GM21717 (cell line): Measurements from ENCODE around the gene CRIM1.

Experiments used
- ATAC-seq: cut with Tn5 transposase; IDR thresholded peaks from one replicate; pipeline ENCODE4 v1.9.1; 2021; ENCODE audit warnings: mild to moderate bottlenecking, moderate library complexity; ENCODE audit not compliant: unreplicated experiment

CRIM1 gene

DNA sequence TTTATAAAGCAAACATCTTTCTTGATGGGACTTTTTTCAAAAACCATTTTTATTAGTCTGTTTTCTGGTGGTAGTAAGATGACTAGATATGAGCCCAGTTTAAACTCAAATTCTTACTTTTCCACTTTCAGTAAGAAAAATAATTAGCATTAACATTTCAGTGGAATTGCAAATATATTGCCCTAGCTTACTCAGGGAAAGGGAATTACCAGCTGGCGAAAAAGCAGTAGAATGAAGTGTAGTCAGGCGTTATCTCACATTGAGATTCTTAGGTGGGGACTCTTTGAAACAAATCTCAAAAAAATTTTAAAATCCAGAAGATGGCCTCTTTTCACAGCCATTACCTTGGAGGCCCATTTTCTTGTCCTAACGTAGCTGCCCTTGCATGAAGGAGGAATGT, 65.8 kb downstream of the CRIM1 start:
- ATAC-seq, result no peak

GRCh38 chr2:36423172-36423571, 67.6 kb downstream of the CRIM1 start:
- ATAC-seq, result no peak

DNA sequence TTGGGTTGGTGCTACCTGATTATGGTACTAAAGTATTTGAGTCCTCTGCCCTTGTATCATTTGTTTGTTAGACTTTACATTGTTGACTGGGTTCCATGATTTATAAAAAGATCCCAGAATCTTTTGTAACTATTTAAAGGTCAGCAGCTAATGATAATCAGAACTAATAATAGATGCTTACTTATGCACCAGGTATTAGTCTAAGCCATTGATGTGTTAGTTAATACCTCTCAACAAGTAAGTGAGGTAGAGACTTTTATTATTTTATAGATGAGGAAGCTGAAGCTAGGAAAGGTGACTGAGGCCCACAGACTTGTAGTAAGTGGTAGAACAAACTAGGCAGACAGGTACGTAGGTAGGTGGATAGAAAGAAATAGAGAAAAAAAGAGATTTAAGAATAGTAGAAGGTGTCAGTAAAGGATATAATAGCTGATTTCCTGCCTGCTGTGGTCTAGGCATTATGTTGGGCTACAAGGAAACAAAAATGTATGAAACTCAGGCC, 68.1 kb downstream of the CRIM1 start:
- ATAC-seq, result no peak

DNA sequence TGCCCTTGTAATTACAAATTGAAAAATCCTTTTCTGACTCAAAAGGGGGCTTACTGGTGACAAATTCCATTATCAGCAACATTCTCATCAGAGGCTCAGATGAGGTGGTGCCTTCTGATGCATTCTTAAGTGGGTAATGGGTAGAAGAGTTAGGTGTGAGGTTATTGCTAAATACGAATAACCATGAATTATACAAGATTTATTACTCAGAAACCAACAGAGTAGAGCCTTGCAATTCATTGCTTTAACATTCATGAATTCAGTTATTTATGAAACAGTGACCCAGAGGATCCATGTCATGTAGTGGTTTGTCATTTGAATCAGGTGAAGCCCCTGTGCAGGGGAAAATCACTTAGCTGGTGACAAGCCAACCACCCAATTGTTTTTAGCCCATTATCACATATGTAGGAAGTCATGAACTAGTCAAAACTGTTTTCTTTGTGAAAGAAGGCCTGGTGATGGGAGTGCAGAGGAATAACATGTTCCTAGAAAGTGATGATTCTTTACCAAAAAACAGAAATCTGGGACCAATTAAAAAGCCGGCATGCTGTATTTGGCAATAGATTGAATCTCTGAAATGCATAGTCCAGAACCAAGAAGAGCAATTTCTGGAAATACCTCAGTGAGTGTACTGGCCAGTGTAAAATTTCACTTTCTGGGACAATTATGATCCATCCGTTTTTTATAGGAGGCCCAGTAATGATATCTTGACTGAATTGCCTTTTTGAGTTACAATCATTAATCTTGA, 70.2 kb downstream of the CRIM1 start:
- no peak for ATAC-seq

DNA sequence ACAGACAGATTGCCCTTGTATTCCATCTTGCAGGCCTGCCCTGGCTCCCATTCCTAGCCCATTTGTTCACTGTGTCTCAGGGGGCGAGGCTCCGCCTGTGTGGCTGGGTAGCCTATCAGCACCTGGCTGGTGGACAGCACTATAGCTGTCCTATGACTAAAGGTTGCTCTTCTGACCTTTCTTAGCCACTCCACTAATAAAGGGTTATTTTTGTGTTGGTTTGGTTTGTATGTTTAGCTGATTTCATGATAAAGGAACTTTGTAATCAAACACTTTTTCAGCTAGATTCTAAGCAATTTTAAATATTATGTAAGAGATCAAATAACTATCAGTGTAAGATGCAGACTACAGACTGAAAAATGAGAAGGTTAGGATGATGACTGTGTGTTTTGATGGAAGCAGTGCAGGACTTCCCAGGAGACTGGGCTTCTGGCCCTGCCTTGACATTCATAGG, 72.2 kb downstream of the CRIM1 start:
- ATAC-seq, result no peak

DNA sequence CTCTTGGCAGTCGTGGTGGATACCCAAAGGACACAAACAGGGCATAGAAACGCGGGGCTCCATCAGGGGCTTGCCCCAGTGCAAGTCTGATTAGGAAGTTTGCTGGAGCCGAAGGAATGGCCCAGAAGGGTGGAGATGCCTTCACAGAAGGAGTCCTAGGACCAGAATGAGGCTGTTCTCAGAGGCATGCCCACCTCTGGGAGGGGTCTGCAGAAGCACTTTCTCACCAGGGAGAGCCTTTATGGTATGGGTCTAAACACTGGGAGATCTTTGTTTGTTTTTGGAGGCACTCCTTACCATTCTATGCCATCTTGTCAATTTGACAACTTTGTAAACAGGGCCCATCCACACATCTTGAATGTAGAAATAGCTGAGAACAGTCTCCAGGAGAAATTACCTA, 75.0 kb downstream of the CRIM1 start:
- no peak for ATAC-seq

GRCh38 chr2:36432479-36432878, 76.9 kb downstream of the CRIM1 start:
- no peak for ATAC-seq

- ATAC-seq, result no peak
Observed at GRCh38 chr2:36433311-36434217, 78.0 kb downstream of the CRIM1 start.

DNA sequence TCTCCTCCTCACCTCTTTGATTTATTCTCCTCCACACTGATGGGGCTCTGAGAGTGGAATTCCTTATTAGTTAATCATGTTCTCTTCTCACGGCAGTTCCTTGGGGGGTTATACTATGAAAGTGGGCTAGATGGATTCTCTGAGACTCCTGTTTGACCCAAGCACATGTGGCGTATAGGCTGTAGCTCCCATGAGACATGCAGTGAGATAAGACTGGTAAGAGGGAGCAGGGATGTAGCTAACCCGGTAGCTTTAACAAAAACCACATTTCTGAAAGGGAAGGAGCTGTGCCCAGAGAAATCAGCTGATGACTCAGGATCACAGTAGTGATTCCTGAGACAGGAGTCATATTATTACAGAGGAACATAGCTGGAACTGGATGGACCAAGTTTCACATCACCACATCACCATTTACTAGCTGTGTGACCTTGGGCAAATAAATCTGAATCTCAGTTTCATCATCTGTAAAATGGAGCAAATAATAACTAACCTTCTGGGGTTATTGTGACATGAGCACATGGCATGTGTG, 82.9 kb downstream of the CRIM1 start:
- ATAC-seq, result no peak

GRCh38 chr2:36439084-36439483, 83.5 kb downstream of the CRIM1 start:
- ATAC-seq, result no peak

DNA sequence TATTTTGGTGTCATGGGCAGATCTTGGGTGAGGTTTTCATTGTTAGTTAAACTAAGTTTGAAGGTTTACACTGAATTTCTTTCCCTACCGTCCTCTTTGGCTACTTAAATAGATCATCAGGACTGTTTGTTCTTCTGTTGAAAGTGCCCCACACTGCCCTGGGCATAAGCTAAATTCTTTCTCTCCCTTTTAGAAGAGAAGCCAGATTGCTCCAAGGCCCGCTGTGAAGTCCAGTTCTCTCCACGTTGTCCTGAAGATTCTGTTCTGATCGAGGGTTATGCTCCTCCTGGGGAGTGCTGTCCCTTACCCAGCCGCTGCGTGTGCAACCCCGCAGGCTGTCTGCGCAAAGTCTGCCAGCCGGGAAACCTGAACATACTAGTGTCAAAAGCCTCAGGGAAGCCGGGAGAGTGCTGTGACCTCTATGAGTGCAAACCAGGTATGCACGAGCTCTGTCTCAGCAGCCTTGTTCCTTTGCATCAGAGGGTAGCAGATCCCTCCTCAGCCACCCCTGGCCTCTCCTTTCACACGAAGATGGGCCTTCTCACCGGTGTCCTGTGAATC, 85.6 kb downstream of the CRIM1 start:
- no peak for ATAC-seq

- ATAC-seq, result no peak
Observed at GRCh38 chr2:36441816-36442215, 86.2 kb downstream of the CRIM1 start.

DNA sequence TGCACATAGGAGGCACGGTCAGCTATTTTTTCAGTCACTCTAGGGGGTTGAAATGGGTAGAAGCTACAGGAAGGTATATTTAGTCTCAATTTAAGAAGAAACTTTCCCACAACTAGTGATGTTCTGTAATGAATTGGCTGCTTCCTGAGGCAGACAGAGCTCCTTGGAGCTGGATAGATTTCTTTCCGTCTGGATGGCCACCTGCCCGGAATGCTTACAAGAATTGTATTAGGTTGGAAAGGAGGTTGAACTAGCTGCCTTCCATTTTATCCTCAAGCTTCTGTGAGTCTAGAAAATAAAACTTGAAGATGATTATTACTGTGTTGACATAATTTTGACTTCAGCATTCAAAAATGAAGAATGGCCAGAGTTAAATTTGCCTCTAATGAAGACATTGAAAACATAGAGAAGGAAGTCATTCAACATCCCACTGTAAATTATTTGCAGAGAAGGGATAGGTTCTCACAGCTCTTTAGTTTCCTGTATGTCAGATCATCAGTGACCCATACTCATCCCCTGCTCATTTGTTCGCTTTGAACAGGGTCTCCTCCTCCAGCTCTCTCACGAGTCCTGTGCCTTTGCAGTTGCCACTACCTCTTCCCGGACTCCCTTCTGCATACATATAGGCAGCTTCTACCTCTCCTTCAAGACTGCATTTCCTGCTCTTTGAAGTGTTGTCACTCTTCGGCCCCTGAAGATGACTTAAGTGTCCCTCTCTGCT, 88.8 kb downstream of the CRIM1 start:
- no peak for ATAC-seq

- no peak for ATAC-seq
Observed at GRCh38 chr2:36445185-36445866, 89.7 kb downstream of the CRIM1 start.

DNA sequence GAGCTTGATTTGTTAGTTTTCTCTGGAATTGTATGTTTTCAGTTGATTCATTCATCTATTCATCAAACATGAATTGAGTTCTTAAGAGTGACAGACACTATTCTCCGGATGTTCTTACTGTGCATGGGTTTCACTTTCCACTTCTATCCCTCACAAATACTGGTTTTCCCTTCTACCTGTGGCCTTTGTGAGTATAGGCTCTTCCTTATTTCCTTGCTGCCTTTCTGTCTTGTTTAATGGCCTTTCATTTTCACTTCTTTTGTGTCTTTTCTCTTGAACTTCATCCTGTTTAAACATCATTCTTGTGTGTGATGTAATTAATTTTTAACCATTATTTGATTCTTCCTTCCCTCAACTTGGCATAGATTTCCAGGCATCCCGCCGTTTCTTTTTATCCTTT, 90.7 kb downstream of the CRIM1 start:
- no peak for ATAC-seq

DNA sequence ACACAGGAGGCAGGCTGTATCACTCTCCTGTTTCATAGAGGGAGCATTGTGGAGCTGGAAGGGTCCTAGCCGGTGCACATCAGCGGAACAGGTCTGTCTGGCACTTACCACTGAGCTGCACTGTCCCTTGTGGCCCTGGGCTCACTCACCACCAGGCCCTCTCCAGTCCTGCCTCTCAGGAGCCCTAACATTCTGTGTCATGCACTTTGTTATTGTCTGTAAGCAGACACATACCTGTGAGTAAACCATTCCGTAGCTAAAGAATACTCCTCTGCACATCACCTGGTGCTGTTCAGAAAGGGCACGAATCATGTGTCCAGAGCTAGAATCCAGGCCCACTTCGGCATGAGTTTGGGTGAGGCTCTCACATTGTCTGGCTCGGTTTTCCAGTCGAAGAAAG, 93.6 kb downstream of the CRIM1 start:
- no peak for ATAC-seq

DNA sequence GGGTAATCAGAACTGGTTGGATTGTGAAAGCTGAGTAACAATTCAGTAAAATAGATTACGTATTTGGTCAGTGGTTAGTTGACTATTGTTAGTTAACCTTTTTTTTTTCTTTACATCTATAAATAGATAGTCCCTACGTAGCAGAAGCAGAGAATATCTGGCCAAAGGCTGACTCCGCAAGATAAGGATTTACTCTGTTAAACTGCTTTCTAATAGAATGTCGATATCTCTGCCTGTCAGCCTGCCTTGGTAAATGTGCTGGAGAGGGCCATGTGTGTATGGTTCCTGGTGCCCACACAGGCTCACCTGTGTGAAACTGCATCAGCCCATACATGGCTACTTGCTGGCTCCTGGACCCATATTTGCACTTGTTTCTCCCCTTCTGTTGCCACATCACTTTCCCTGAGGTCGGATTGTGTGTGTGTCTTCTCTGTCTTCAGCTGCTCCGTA, 94.4 kb downstream of the CRIM1 start:
- no peak for ATAC-seq

- ATAC-seq, result no peak
Observed at GRCh38 chr2:36450466-36451196, 95.1 kb downstream of the CRIM1 start.

DNA sequence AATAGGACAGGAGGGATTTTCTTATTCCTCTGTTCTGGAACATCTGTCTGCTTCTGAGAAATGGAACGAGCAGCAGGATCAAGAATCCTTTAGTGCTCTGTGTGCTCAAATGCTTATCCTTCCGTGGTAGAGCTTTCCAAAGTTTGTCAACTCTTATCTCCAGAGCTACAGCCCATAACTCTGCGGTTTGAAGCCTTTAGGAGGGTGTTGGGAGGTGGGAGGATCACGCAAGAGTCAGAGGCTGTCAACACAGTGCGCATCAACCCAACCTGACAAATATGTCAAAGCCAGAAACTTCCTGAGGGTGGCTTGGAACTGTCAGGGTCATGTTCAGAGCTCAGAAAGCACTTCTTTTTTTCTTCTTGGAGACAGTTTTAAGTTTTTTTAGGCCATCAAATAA, 95.9 kb downstream of the CRIM1 start:
- no peak for ATAC-seq
